ENCODE data around the gene MCC.
A peak's percentile ranks its signal among the peaks of the same experiment; 100 is the strongest.

Gene MCC

GRCh38 chr5:113127021-113127420 lies 361.2 kb downstream of the MCC start:
- DNase-seq: no peak

DNA sequence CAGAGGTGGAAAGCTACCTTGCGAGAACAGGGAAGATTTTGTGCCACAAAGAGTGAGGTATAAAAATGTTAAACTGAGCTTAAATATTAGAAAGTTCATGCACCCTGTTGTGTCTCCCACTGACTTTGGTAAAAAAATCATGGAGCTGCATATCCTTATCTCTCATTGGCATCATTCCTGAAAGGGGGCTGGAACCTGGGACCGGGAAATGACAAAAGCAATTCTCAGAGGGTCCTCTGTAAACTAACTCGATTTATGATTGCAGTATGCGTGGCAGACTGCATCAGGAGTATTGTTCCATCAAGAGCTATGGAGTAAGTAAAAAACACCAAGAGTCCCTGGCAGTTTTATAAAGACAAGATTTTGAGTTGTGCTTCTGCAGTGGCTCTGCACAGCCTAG lies 362.9 kb downstream of the MCC start:
- DNase-seq: no peak

DNA sequence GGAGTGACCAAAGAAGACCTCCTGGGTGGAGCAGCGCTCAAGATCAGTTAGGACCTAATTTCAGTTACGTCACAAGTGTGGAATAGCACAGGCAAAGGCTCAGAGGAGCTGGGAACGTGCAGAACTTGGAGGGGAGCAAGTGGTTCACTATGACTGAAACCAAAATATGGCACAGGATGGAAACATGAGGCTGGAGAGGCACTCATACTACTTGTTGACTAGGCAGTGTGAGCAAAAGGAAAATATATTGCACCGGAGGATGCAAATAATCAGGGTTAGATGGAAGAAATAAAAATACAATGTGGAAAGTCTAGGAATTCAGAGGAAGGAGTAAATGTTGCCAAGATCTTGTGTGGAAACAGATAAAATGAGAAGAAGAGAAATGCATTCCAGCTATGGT lies 363.3 kb downstream of the MCC start:
- DNase-seq: no peak

DNA sequence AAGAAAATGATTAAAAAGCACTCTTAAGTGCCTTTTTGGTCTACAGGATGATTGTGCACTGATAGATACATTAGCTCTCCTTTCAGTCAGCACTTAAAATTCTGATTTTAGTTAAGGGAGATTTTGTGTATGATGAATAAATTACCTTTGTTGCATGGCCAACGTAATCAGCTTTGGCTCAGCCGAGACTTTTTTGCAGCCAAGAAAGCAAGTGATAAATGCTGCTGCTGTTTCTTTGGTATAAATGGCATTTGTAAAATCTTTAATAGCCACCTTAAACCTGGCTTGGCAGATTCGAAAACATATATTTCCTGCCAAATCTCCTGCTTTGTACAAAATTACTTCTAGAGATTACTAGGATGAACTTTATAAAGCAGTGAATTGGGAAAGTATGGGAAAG lies 364.0 kb downstream of the MCC start:
- no peak for DNase-seq

DNA sequence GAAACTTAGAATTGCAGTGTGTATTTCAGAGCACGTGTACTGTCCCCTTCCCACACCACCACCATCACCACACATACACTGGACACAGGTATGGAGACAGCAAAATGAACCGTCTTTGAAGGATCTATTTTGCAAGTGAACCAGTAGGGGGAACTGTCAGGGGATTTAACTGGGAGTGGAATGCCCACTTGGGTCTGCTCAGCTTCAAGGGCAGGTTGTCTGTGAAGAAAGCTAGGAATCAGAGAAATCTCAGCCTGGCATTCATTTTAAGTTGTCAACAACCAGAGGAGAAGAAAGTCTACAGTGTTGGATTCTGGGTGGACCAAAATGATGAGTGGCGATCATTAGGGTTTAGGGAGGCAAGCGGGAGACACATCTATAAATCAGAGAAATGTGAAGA lies 364.6 kb downstream of the MCC start:
- DNase-seq: no peak

DNA sequence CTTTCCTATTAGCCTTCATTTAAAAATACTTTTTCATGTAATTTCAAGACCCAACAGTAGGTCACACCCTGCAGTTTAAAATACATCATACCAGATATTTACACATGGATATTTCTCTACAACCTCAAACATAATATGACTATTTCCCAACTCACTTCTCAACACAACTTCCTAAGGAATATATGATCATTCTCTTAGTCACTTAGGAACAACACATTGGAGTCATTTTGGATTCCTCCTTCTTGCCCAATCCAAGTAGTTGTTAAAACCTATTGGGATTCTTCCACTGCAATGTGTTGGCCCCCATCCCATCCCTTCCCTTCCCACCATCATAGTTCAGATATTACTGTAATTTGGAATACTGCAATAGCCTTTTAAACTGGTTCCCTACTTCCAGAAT lies 366.2 kb downstream of the MCC start:
- DNase-seq: no peak

DNA sequence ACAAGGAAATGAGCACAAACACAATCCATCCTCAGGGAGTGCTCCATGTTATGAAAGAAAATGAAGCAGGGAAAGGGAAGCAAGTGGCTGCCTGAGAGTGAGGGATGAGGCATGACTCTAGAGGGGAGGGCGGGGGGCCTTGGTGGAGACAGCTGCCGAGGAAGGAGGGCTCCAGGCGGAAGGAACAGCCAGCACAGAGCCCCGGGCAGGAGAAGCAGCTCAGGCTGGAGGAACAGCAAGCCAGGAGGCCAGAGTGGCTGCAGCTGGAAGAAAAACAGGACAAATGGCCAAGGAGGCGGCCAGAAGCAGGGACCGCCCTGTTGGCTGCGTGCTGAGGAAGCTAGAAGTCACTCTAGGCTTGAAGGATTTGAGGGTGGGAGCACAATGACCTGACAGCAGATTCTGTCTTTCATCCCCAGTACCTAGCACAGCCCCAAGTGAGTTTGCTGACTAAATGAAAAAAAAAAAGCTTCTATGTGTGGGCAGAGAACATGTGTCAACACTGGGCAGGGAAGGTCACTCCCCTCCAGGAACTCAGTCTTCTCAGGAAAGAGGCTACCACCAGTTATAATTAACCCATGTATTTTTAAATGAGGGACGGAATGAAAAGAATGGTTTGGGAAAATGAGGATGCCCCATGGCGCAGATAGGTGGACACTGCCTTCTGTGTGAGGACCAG lies 368.9 kb downstream of the MCC start:
- no peak for DNase-seq

- no peak for DNase-seq
These were observed 369.5 kb downstream of the MCC start for GRCh38 chr5:113118765-113119164.

- DNase-seq: peak; percentile 17
These were observed 370.0 kb downstream of the MCC start for GRCh38 chr5:113118298-113118697.

GRCh38 chr5:113117543-113118115 lies 370.6 kb downstream of the MCC start:
- peak; percentile 44 for DNase-seq

DNA sequence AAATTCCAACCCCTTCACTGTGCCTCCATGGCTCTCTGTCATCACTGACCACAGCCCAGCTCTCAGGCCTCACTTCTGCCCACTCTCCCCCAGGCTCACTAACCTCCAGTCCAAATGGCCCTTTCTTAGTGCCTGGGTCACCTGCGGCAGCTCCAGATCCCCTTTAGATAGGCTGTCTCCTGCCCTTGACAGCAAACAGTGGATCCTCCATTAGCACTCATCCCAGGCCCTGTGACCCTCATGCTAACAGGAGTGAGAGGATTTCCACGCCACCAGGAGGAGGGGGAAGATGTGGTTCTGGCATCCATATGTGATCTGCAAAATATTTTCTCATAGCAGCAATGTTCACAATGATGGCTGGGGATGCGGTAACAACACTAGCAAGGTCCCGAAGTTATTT lies 372.3 kb downstream of the MCC start:
- no peak for DNase-seq

DNA sequence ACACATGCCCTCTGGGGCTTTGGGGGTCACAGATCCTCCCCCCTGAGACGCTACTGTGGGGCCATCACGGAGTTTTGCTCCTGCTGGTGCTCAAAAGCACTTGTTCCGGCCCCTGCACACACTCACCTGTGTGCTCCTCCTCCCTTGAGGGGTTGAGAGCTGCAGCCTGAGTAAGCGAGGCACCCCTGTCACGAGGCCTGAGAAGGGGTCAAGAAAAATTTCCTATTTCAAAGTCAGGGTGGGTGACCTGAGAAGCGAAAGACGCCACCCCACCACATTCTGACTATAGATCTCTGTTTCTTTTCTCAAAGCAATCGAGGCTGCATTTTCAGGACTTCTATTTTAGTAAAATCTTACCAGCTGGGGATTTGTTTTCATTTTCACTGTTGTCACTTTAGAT lies 373.2 kb downstream of the MCC start:
- no peak for DNase-seq

DNA sequence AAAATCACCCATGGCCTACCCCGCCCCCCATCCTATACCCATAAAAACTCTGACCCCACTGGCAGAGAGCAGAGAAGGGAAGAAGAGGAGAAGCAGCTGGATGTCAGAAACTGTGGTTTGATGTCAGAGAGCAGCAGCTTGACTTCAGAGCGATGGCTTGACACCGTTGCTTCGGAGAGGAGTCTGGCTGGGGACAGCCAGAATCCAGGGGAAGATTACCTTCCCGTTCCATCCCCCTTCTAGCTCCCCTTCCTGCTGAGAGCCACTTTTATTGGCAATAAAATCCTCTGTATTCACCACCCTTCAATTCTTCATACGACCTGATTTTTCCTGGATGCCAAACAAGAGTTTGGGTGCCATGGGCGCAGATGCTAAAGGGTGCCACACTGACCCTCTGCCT lies 373.7 kb downstream of the MCC start:
- DNase-seq: no peak

DNA sequence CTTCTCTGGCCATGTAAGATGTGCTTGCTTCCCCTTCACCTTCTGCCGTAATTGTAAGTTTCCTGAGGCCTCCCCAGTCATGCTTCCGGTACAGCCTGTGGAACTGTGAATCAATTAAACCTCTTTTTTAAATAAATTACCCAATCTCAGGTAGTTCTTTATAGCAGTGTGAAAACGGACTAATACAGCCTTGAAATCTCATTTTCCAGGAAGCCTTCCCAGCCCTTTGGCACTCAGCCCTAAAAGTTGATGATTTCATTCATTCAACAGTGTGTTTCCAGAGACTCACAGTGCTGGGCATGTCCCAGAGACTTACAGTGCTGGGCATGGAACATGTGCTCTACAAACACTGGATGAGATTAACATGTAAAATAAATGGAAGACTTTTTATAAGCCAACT lies 375.8 kb downstream of the MCC start:
- DNase-seq: no peak

GRCh38 chr5:113110117-113110516 lies 378.1 kb downstream of the MCC start:
- DNase-seq: no peak

DNA sequence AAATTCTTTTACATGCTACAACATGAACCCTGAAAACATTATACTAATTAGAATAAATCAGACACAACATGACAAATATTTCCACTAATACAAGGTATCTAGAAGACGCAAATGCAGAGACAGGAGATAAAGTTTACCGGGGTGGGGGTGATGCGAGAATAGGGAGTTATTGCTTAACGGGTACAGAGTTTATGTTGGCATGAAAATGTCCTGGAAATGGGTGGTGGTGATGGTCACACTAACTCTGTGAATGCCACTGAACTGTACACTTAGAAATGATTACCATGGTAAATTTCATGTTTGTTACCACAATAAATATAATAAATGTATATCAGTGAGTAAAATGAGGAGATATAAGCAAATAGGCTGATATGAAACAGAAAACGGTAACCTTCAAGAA lies 378.9 kb downstream of the MCC start:
- no peak for DNase-seq

GRCh38 chr5:113108485-113108884 lies 379.8 kb downstream of the MCC start:
- no peak for DNase-seq

DNA sequence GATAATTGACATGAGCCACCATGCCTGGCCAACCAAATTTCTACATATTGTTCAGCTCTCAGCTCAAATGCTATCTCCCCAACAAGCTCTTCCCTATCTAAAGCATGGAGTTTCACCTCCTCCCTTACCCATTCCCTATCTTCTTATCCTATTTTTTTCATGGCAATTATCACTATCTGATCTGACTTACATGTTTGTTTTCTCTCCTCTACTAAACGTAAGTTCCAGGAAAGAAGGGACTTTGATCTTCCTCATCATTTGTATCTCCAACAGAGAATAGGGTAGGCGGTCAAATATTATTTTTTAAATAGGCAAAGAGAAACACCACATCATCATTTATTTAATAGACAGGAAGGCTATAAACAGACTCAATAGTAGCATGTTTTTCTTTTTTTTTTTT lies 381.4 kb downstream of the MCC start:
- DNase-seq: no peak

- DNase-seq: no peak
These were observed 382.5 kb downstream of the MCC start for GRCh38 chr5:113105693-113106280.

DNA sequence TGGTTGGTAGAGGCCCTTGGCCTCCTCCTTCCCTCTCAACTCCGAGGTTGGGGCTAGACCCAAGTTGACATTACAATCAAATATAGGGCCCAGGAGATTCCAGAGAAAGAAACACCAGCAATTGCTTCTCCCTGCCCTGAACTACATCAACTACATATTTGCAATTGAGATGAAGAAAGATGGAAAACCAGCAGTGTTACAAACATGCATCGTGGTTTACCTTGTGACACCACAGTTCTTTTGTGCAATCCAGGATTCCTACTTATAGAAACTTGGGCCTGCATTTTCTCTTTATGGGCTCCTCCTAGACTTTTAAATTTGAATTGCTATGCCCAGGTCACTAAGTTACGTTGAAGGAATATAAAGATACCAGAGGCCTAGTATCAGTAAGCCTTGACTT lies 384.9 kb downstream of the MCC start:
- no peak for DNase-seq

DNA sequence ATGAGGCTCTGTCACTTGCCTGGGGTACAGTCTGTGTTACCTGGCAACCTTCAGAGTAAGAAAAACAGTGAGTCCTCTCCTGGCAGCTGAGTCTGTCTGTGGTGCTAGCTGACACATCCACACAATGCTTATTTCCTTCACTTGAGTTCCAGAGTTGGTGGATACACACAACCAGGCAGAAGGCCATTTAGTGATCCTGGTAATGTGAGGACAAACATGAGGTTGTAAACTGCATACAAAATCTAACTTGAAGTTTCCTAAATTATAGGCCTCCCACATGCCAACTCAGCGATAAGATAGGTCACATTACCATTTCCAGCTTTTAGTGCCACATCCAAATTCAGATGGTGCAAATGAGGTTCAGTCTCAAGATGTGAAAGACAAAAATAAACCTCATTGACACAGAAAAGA lies 386.1 kb downstream of the MCC start:
- DNase-seq: no peak

GRCh38 chr5:113100981-113101380 lies 387.3 kb downstream of the MCC start:
- no peak for DNase-seq

DNA sequence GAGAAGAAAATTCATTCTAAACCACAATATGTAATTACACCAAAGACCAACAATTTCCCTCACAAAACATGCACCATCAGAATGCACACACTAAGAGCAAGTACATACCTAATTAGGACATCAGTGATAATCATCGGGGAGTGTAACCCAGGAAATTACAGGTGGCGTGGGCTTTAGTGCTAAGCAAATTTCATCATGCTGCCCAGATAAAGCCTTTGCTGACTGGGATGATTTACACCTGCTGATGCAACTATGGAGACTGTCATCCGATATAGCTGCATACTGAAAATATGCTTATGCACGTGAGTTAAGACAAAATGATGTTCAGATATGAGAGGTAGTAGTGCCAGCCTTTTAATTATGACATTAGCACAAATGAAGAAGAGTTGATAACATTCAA lies 388.4 kb downstream of the MCC start:
- no peak for DNase-seq

- DNase-seq: no peak
These were observed 389.9 kb downstream of the MCC start for GRCh38 chr5:113098378-113098777.

- DNase-seq: no peak
These were observed 392.4 kb downstream of the MCC start for GRCh38 chr5:113095831-113096230.
